ENCODE results near the gene ABHD17C.

ABHD17C gene

GRCh38 chr15:80691575-80691974 is 3.5 kb upstream of the ABHD17C start:
- no peak for DNase-seq

GRCh38 chr15:80693682-80694610 is 1.2 kb upstream of the ABHD17C start:
- DNase-seq, result no peak

GRCh38 chr15:80694611-80695098 is 455 bp upstream of the ABHD17C start:
- DNase-seq, result peak; percentile 7

DNA sequence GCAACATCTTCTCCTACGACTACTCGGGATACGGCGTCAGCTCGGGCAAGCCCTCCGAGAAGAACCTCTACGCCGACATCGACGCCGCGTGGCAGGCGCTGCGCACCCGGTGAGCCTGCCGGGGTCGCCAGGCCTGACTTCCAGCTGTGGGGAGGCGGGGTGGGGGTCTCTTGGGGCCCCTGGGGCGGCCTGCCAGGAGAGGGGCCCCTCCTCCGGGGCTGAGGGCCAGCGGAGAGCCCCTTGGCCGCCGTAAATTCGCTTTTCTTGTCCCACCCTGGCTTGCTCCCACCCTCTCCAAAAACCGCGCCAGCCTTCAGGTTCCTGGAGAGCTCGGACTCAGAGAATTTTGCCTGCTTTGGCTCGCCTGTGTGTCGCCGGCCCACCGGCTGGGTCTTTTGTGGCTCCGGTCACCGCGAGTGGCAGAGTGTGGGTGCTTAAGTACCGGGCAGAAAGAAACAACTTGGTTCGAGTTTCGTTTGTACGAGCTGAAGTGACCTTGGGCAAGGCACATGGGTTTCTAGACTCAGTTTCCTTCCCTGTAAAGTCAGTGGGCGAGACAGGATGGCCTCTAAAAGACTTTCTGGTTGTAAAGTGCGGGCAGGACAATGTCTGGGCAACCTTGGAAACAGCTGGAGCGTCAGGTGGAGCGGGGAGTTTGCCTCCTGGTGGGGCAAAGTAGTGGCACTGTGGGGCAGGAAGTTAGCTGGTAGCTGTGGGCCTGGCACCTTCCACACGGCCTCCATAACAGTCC is 976 bp downstream of the ABHD17C start:
- peak; percentile 8 for DNase-seq

GRCh38 chr15:80697075-80697685 is 2.1 kb downstream of the ABHD17C start:
- no peak for DNase-seq

DNA sequence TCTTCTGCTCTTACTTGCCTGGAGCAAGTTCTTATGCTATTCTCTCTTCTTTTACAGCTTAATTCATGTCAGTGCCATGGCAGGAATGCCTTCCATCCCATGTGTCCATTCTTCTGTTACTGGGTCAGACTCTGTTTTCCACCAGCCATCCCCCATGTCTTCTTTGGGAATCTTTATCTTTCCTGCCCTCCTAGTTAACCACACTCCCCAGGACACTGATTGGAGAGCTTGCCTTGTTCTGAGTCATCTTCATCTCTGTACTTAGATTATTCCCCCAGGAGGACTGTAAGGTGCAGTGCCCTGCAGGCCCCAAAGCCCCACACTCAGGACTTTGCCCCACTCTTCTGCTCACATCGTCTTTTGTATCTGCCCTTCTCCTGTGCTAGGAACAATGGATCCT is 3.6 kb downstream of the ABHD17C start:
- no peak for DNase-seq

- DNase-seq, result no peak
Measured at GRCh38 chr15:80699981-80700380, 4.9 kb downstream of the ABHD17C start.

GRCh38 chr15:80701676-80702311 is 6.7 kb downstream of the ABHD17C start:
- no peak for DNase-seq

GRCh38 chr15:80703081-80703480 is 8.0 kb downstream of the ABHD17C start:
- DNase-seq, result no peak

- DNase-seq, result no peak
Measured at GRCh38 chr15:80703965-80704364, 8.9 kb downstream of the ABHD17C start.

GRCh38 chr15:80706161-80706560 is 11.1 kb downstream of the ABHD17C start:
- DNase-seq, result no peak

DNA sequence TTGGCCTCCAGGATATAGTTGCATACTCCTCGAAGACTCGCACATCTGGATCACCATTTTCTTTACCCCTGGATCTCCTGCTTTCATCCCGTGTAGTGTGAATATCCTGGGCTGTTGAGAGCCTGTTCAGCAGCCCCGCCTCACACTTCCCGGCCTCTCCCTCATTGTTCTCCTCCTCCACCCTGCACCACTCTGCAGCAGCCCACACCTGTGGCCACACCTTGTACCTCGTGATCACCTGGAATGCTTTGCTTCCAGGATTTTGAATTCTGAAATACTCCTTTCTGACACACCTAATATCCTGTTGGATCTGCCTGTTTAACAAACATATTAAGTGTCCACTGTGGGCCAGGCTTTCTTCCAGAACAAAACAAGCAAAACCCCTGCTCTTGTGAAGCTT is 14.4 kb downstream of the ABHD17C start:
- DNase-seq, result no peak

- no peak for DNase-seq
Measured at GRCh38 chr15:80710635-80711554, 15.8 kb downstream of the ABHD17C start.

DNA sequence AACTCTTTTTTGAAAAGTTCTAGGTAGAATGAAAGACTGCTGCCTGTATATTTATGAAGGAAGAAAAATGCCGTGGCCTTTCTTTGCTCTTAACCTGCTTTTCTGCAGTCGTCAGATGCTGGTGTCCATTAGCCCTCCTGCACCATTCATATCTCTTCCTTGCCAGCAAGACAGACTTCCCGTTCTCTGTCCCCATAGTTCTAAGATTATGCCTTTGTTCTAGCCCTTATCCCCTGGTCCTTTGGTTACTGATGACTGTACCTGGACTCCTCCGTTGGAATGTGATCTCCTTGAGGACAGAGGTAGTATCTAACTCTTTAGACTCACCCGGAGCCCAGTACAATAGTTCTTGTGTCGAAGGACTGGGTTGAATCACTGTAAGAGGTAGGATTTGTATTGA is 16.8 kb downstream of the ABHD17C start:
- no peak for DNase-seq

GRCh38 chr15:80712956-80713355 is 17.8 kb downstream of the ABHD17C start:
- DNase-seq, result no peak

- DNase-seq, result no peak
Measured at GRCh38 chr15:80721476-80721875, 26.4 kb downstream of the ABHD17C start.

GRCh38 chr15:80722811-80723210 is 27.7 kb downstream of the ABHD17C start:
- DNase-seq, result no peak

- DNase-seq, result no peak
Measured at GRCh38 chr15:80727196-80727595, 32.1 kb downstream of the ABHD17C start.

- DNase-seq, result no peak
Measured at GRCh38 chr15:80727596-80727995, 32.5 kb downstream of the ABHD17C start.

DNA sequence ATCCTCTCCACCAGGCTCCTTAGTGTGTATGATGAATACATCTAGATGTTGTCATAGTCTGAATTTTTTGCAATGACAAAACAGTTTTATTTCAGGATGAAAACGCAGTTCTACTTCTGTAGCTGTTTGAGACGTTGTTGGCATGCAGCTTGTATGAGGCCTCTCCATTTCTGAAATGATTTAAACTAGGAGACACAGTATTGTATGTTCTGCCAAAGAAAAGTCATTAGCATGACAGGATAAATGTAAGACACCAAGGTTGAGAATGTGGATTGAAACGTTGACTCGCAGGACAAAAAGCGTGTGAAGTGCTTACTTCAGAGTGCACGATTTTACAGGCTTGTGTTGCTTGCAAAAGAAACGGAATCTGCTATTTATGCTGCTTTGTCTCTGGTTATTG is 35.3 kb downstream of the ABHD17C start:
- no peak for DNase-seq

GRCh38 chr15:80730926-80731325 is 35.8 kb downstream of the ABHD17C start:
- no peak for DNase-seq

DNA sequence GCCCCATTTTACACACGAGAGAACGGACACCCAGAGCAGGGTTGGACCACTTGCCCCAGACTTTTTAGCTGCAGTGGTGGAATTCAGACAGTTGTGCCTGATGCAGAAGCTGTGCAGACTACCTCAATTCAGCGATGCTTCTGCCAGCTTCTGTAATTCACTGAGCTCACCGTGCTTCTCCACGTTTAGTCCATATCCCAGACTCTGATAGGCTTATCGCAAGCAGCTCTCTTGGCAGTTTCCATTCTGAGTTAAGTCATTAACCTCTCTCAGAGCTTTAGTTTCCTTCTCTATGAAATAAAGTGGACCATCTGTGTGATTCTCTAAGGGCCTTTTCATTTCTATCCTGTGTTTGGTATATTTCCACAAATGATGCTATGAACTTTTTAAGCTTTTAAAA is 37.1 kb downstream of the ABHD17C start:
- no peak for DNase-seq
